Suprapubic skin (tissue), 4 donors: ENCODE measurements around the gene ZDHHC21. TPM values are rescaled to one million over a fixed set of nuclear protein-coding genes. Genes with fewer than 3 reads are reported as not detected.
"Not testable (repeated sequence)": the region's sequence is repeated elsewhere in the genome, so short reads cannot be mapped to it uniquely, and the experiment has no call there.

Source experiments
- DNase-seq, 2 donors: peaks; one replicate each; pipeline ENCODE4 v3.0.0-alpha.2; 2019; ENCODE audit warnings: low spot score in 2 of 2
- H3K27ac ChIP-seq: fragments of 200-600 bp; sonication (generic); one replicate; pipeline ENCODE4 v1.5.1; 2019
- H3K27me3 ChIP-seq: fragments of 200-600 bp; sonication (generic); one replicate; pipeline ENCODE4 v1.5.1; 2019
- H3K36me3 ChIP-seq: fragments of 200-600 bp; sonication (generic); one replicate; pipeline ENCODE4 v1.5.1; 2019
- H3K4me1 ChIP-seq: fragments of 200-600 bp; sonication (generic); one replicate; pipeline ENCODE4 v1.5.1; 2019
- H3K4me3 ChIP-seq: fragments of 200-600 bp; sonication (generic); one replicate; pipeline ENCODE4 v1.5.1; 2019; ENCODE audit warnings: mild to moderate bottlenecking
- H3K9me3 ChIP-seq: fragments of 200-600 bp; sonication (generic); one replicate; pipeline ENCODE4 v1.5.1; 2019
- EP300 ChIP-seq: sonication (generic); formaldehyde crosslinking; IDR thresholded peaks from one replicate; pipeline ENCODE4 v1.6.1; 2017; ENCODE audit warnings: antibody characterized with exemption
- POLR2A ChIP-seq, 2 donors: fragments of 450-650 bp; IDR thresholded peaks; one replicate each; pipeline ENCODE4 v1.6.1; 2017; ENCODE audit warnings: antibody characterized with exemption in 2 of 2, mild to moderate bottlenecking in 2 of 2, moderate library complexity in 2 of 2
- POLR2AphosphoS5 ChIP-seq, 3 donors: sonication (generic); formaldehyde crosslinking; IDR thresholded peaks; one replicate each; pipeline ENCODE4 v1.6.1; 2017; ENCODE audit warnings: antibody characterized with exemption in 3 of 3
- WGBS: methylation state at CpG from one replicate; pipeline ENCODE4 v1.1.5; 2018; 5-methylcytosine and 5-hydroxymethylcytosine counted together
- total RNA-seq, 4 donors: library from RNA; depleted of rRNA; stranded (reverse); fragments of >200 nt; gene quantifications; one replicate each; pipeline ENCODE4 v1.1.0, GENCODE V29; 2016
- TF ChIP-seq, protein P1 (sequence below), 2 donors: fragments of 200-600 bp in 1 of 2; fragments of 450-650 bp in 1 of 2; sonication (generic) in 1 of 2; IDR thresholded peaks; one replicate each; pipeline ENCODE4 v1.5.1; 2016 to 2019; ENCODE audit warnings: antibody characterized with exemption in 2 of 2, mild to moderate bottlenecking in 1 of 2, moderate library complexity in 1 of 2

Gene ZDHHC21
- total RNA-seq, 4 donors from 2014 or later: 6.5 to 12.9 (median 9.5) TPM

DNA sequence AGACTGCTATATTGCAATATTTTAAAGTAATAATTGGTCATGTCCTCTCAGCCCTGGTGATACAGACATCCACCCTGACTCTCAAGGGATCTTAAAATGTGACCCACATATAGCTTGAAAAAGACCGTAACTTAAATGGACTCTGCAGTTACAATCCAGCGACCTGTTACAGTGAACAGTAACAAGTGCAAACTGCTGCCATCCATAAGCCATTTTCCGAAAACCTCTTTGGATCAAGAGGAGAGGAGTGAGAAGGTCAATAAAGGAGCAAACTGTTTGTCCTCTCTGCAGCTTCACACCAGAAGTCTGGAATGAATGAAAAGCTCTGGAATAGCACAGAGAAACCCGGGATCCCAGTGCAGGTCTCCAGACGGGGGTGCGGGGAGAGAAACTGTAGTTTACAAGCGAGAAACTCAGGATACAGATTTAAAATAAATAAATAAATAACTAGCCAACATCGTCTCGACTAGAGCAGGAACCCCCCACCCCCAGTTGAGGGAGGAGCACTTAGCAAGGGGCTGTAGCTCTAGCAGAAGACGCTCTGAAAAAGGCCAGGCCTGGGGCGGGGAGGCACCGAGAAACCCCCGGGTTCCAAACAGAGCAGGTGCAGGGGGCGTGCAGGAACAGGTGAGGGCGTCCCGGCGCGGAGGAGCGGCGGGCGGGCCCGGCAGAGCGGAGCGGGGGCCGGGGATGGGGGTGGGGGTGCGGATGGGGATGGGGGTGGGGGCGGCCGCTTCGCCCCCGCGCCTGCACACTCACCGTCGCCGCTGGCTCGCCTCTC, 572 bp downstream of the ZDHHC21 start:
- peak in 1 of 2 donors; percentile 62 for DNase-seq
- TF ChIP-seq, protein P1, sequence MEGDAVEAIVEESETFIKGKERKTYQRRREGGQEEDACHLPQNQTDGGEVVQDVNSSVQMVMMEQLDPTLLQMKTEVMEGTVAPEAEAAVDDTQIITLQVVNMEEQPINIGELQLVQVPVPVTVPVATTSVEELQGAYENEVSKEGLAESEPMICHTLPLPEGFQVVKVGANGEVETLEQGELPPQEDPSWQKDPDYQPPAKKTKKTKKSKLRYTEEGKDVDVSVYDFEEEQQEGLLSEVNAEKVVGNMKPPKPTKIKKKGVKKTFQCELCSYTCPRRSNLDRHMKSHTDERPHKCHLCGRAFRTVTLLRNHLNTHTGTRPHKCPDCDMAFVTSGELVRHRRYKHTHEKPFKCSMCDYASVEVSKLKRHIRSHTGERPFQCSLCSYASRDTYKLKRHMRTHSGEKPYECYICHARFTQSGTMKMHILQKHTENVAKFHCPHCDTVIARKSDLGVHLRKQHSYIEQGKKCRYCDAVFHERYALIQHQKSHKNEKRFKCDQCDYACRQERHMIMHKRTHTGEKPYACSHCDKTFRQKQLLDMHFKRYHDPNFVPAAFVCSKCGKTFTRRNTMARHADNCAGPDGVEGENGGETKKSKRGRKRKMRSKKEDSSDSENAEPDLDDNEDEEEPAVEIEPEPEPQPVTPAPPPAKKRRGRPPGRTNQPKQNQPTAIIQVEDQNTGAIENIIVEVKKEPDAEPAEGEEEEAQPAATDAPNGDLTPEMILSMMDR (IDR thresholded peaks at IDR 0.05): no peak
- TF ChIP-seq POLR2AphosphoS5 (IDR thresholded peaks at IDR 0.05) (no peak), EP300 (no peak)
- Histone ChIP-seq H3K9me3 (no peaks in the 10 kb centered on the region), H3K4me3 (peak overlapping the region; percentile 72), H3K27me3 (no peaks in the 10 kb centered on the region), H3K27ac (peak overlapping the region; percentile 0), H3K4me1 (peaks cover 20% of the 10 kb centered on the region), H3K36me3 (peaks cover 13% of the 10 kb centered on the region)
- 2% methylated on average over 13 of the region's 35 CpGs for WGBS

DNA sequence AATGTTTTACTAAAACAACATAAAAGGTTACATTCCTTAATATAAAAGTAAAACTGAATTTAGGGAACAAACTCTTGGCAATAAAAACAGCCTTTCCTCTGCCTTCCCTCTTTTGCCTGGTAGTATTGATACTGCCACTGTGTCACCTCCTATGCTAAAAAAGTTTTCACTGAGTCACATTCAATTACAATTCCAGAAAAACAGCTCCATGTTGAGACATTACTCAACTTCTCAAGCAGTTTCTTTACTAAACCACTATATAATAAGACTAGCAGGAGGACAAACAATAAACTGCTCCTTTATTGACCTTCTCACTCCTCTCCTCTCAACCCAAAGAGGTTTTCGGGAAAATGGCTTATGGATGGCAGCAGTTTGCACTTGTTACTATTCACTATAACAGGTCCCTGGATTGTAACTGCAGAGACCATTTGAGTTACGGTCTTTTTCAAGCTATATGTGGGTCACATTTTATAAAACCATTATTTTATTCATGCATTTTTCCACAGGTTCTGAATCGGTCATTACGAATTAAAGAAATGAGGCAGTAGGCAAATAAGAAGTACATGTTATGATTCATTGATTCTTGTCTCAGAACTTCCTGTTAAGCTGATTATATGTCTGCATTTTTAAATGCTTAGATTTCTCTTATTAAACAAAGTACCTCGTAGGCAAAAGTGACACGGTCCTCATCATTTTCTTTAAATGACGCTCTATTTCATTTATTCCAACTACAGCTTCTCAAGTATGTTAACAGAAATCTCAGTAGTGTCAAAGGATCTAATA, 2.1 kb downstream of the ZDHHC21 start:
- Histone ChIP-seq H3K4me3 (no peak overlapping the region), H3K9me3 (no peaks in the 10 kb centered on the region), H3K27ac (no peak overlapping the region), H3K27me3 (no peaks in the 10 kb centered on the region), H3K36me3 (peaks cover 24% of the 10 kb centered on the region), H3K4me1 (peaks cover 20% of the 10 kb centered on the region)
- WGBS: 84% methylated on average over 7 of the region's 7 CpGs
- TF ChIP-seq POLR2AphosphoS5 (IDR thresholded peaks at IDR 0.05): no peak
- TF ChIP-seq, protein P1 (IDR thresholded peaks at IDR 0.05): no peak
- TF ChIP-seq EP300: no peak
- TF ChIP-seq POLR2A (IDR thresholded peaks at IDR 0.05): no peak
- DNase-seq: no peak

DNA sequence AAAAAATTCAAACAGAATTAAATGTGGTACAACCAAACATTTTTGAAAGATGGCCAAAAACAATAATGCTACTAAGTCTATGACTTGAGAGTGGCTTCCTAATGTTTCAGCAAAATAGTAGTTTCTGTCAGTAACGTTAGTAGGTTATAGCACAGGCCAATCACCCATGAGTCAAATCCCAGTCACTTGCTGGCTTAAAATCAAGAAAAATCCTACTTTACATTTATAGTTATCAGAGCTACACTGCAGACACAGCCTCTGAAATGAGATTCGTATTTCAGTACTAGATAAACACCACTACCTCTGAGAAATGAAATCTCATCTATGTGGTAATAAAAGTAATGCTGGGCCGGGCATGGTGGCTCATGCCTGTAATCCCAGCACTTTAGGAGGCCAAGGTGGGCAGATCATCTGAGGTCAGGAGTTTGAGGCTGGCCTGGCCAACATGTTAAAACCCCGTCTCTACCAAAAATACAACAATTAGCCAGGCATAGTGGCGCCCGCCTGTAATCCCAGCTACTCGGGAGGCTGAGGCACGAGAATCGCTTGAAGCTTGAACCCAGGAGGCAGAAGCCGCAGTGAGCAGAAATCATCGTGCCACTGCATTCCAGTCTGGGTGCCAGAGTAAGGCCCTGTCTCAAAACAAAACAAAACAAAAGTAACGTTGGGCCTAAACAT, 6.1 kb downstream of the ZDHHC21 start:
- TF ChIP-seq POLR2A (IDR thresholded peaks at IDR 0.05) (no peak), EP300 (no peak), POLR2AphosphoS5 (IDR thresholded peaks at IDR 0.05) (no peak)
- TF ChIP-seq, protein P1 (IDR thresholded peaks at IDR 0.05): no peak
- no peak for DNase-seq
- 76% methylated on average over 12 of the region's 12 CpGs for WGBS
- Histone ChIP-seq H3K27ac (no peak overlapping the region), H3K9me3 (no peaks in the 10 kb centered on the region), H3K4me1 (peaks cover 14% of the 10 kb centered on the region), H3K36me3 (peaks cover 28% of the 10 kb centered on the region), H3K4me3 (no peak overlapping the region), H3K27me3 (no peaks in the 10 kb centered on the region)

DNA sequence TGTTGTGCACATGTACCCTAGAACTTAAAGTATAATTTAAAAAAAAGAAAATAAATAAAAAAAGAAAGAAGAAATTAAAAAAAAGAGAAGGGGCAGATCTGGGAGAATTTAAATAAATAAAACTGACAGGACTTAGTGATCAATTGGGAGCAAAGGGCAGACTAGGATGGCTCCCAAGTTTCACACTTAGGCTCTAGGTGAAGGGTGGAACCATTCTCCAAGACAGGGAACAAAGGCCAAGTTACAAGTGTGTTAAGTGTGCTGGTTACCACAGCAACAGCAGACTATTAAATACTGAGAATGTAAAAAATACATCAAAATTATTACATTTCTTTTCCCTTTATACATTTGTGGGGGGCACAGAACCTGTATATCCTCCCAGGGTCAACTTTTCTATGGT, 7.1 kb downstream of the ZDHHC21 start:
- H3K4me1 ChIP-seq: peaks cover 4% of the 10 kb centered on the region
- H3K27me3 ChIP-seq: no peaks in the 10 kb centered on the region
- H3K9me3 ChIP-seq: no peaks in the 10 kb centered on the region
- H3K27ac ChIP-seq: no peak overlapping the region
- no peak for TF ChIP-seq POLR2AphosphoS5 (IDR thresholded peaks at IDR 0.05)
- TF ChIP-seq EP300: no peak
- TF ChIP-seq POLR2A (IDR thresholded peaks at IDR 0.05): no peak
- TF ChIP-seq, protein P1 (IDR thresholded peaks at IDR 0.05): no peak
- H3K4me3 ChIP-seq: no peak overlapping the region
- DNase-seq: no peak
- H3K36me3 ChIP-seq: peaks cover 28% of the 10 kb centered on the region

DNA sequence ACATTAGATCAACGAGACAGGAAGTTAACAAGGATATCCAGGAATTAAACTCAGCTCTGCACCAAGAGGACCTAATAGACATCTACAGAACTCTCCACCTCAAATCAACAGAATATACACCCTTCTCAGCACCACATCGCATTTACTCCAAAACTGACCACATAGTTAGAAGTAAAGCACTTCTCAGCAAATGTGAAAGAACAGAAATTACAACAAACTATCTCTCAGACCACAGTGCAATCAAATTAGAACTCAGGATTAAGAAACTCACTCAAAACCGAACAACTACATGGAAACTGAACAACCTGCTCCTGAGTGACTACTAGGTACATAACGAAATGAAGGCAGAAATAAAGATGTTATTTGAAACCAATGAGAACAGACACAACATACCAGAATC, 10.6 kb downstream of the ZDHHC21 start:
- DNase-seq, H3K9me3 ChIP-seq, H3K4me3 ChIP-seq, H3K27ac ChIP-seq, H3K27me3 ChIP-seq, H3K4me1 ChIP-seq: not testable (repeated sequence)
- peaks cover 15% of the 10 kb centered on the region for H3K36me3 ChIP-seq
- 89% methylated on average over 4 of the region's 4 CpGs for WGBS
